Neural crest cell (in vitro differentiated cells): ENCODE measurements around the gene GDF15. TPM values are rescaled to one million over a fixed set of nuclear protein-coding genes. Genes with fewer than 3 reads are reported as not detected.
A peak's percentile ranks its signal among the peaks of the same experiment; 100 is the strongest.

Experiments used
- DNase-seq: peaks from one replicate; pipeline ENCODE4 v3.0.0; 2021; ENCODE audit warnings: low read depth, mixed read lengths, low spot score
- H3K27ac Mint-ChIP-seq: one replicate; pipeline ENCODE4 v1.8.0; 2021; ENCODE audit warnings: mild to moderate bottlenecking, mixed read lengths; ENCODE audit not compliant: unreplicated experiment
- H3K27me3 Mint-ChIP-seq: 2 replicates; pipeline ENCODE4 v1.8.0; 2021; ENCODE audit warnings: low read depth, mild to moderate bottlenecking, mixed read lengths
- H3K36me3 Mint-ChIP-seq: 2 replicates; pipeline ENCODE4 v1.8.0; 2021; ENCODE audit warnings: low read depth, mild to moderate bottlenecking, mixed read lengths
- H3K4me1 Mint-ChIP-seq: 2 replicates; pipeline ENCODE4 v1.8.0; 2021; ENCODE audit warnings: mixed read lengths
- H3K4me3 Mint-ChIP-seq: one replicate; pipeline ENCODE4 v1.8.0; 2021; ENCODE audit warnings: mild to moderate bottlenecking, mixed read lengths
- H3K9me3 Mint-ChIP-seq: 2 replicates; pipeline ENCODE4 v1.8.0; 2021; ENCODE audit warnings: mixed read lengths
- total RNA-seq: library from RNA; stranded (reverse); gene quantifications from 2 replicates; pipeline ENCODE4 v1.2.1, GENCODE V29; 2021
- TF ChIP-seq, protein P1 (sequence below): fragments of 200-600 bp; sonication (generic); conservative IDR thresholded peaks from 2 replicates; pipeline ENCODE4 v1.5.0; 2021; ENCODE audit warnings: antibody characterized with exemption, mild to moderate bottlenecking

GDF15 gene
- total RNA-seq, 1 donor from 2014 or later = 1.2 TPM

DNA sequence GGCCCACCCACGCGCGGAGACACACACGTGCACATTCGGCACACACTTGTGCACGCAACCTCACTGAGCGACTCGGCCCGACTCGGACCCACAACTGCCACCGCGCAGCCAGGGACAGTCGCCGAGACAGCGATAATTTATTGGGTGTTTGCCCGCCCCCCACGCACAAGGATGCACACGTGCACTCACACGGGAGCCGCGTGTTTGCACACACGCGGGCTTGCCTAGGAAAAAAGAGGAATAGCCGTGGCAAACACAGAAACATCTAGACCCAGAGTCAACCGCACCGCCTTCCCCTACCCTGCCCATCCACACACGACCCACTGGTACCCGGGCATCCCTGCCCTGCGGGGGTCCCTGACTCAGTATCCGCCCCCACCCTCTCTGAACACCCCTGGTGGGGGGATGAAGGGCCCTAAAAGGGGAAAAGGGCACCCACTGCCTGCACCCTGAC, 32.1 kb downstream of the GDF15 start:
- peak overlapping the region; percentile 35 for H3K27ac Mint-ChIP-seq
- TF ChIP-seq, protein P1, sequence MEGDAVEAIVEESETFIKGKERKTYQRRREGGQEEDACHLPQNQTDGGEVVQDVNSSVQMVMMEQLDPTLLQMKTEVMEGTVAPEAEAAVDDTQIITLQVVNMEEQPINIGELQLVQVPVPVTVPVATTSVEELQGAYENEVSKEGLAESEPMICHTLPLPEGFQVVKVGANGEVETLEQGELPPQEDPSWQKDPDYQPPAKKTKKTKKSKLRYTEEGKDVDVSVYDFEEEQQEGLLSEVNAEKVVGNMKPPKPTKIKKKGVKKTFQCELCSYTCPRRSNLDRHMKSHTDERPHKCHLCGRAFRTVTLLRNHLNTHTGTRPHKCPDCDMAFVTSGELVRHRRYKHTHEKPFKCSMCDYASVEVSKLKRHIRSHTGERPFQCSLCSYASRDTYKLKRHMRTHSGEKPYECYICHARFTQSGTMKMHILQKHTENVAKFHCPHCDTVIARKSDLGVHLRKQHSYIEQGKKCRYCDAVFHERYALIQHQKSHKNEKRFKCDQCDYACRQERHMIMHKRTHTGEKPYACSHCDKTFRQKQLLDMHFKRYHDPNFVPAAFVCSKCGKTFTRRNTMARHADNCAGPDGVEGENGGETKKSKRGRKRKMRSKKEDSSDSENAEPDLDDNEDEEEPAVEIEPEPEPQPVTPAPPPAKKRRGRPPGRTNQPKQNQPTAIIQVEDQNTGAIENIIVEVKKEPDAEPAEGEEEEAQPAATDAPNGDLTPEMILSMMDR = no peak
- H3K9me3 Mint-ChIP-seq = no peaks in the 10 kb centered on the region
- peaks cover 44% of the 10 kb centered on the region for H3K4me1 Mint-ChIP-seq
- no peak for DNase-seq
- no peaks in the 10 kb centered on the region for H3K36me3 Mint-ChIP-seq
- peaks cover 46% of the 10 kb centered on the region for H3K27me3 Mint-ChIP-seq
- peak overlapping the region; percentile 87 for H3K4me3 Mint-ChIP-seq

DNA sequence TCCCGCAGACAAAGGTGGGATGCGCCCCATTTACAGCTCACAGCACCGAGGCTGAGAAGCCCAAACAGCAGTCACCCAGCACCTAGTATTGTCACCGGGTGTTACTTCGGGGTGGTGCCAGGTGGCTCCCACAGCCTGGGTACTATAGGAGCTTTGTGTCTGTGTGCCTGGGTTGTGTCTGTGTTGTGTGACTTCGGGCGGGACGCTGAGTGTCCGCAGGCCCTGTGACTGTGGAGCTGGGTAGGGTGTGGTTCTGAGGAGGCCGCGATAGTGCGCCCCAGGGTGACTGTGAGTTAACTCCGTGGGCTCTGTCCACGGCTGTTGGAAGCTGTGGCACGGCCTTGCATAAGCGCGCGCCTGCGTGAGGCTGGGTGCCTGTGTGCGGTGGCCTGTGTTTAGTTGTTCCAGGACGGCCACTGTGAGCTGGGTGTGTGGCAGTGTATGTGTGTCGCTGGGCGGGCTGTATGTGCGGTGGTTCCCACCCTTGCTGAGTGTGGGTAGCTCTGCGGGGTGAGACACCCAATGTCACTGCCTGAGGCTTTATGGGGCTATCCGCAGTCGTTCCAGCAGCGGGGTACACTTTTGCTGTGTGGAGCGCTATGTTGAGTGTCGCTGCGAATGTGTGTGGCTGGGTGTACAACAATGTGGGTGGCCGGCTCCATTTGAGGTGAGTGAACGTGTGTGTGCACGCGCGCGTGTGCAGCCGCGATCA, 32.7 kb downstream of the GDF15 start:
- Mint-ChIP-seq H3K4me3 (peak overlapping the region; percentile 87), H3K27me3 (peaks cover 44% of the 10 kb centered on the region), H3K4me1 (peaks cover 46% of the 10 kb centered on the region), H3K27ac (no peak overlapping the region), H3K9me3 (no peaks in the 10 kb centered on the region), H3K36me3 (no peaks in the 10 kb centered on the region)
- TF ChIP-seq, protein P1 = no peak
- DNase-seq = no peak

DNA sequence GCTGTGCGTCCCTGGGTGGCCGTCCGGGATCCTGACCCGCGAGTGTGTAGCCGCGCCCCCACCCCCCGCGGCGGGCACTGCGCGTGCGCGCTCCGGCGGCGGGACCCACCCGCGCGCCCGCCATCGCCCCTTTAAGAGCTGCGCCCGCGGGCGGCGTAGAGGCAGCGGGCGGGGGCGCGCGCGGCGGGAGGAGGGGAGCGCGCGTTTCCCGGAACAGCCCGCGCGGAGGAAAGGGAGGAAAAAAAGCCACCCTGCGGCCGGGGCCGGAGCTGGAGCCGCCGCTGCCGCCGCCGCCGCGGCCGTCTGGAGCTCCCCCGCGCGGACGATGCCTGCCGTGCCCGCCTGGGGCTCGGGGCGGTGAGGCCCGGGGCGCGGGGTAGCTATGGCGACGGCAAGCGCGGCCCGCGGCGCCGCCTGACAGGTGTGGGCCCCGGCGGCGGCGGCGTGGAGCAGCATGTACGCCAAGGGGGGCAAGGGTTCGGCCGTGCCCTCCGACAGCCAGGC, 33.3 kb downstream of the GDF15 start, which contains the start of gene SSBP4:
Gene SSBP4, plus strand, starts transcription at position 204 of the 504 bp plus-strand sequence. Its CDS starts 251 bp downstream, at position 455.
- Mint-ChIP-seq H3K4me1 (peaks cover 49% of the 10 kb centered on the region), H3K27me3 (peaks cover 40% of the 10 kb centered on the region), H3K27ac (no peak within 1 kb of the TSS), H3K9me3 (no peaks in the 10 kb centered on the region), H3K4me3 (peak within 1 kb of the TSS; percentile 89), H3K36me3 (no peaks in the 10 kb centered on the region)
- TF ChIP-seq, protein P1 = peak; percentile 58
- peak; percentile 67 for DNase-seq

DNA sequence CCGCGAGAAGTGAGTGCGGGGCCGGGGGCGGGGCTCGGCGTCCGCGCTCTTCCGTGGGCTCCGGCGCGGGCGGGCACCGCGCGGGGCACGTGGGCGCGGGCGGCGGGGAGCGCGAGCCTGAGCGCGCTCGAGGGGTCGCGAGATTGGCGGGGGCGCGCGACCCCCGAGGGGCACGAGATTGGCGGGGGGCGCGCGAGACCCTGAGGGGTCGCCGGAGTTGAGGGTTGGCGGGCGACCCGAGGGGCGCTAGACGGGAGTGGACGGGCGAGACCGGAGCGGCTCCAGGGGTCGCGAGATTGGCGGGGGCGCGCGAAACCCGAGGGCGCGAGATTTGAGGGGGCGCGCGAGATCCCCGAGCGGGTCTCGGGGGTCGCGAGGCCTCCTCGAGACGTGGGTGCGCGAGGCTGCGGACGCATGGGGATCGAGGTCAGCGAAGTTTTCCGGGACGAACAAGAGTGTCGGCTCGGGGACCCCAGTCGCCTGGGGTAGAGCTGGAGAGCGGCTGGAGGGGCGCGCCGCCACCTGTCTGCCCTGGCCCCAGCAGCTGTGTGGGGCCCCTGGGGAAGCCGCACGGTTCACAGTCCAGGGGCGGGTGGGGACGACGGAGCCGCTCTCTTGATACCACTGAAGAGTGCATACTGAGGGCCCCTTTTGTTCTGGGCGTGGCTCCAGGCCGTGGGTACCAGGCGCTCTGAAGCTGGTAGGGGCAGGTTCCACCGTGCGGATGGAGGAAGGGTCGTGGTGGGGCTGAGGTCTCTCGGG, 33.9 kb downstream of the GDF15 start:
- H3K27me3 Mint-ChIP-seq = peaks cover 34% of the 10 kb centered on the region
- H3K9me3 Mint-ChIP-seq = no peaks in the 10 kb centered on the region
- H3K4me1 Mint-ChIP-seq = peaks cover 43% of the 10 kb centered on the region
- DNase-seq = no peak
- TF ChIP-seq, protein P1 = no peak
- H3K36me3 Mint-ChIP-seq = no peaks in the 10 kb centered on the region
- peak overlapping the region; percentile 89 for H3K4me3 Mint-ChIP-seq
- no peak overlapping the region for H3K27ac Mint-ChIP-seq

DNA sequence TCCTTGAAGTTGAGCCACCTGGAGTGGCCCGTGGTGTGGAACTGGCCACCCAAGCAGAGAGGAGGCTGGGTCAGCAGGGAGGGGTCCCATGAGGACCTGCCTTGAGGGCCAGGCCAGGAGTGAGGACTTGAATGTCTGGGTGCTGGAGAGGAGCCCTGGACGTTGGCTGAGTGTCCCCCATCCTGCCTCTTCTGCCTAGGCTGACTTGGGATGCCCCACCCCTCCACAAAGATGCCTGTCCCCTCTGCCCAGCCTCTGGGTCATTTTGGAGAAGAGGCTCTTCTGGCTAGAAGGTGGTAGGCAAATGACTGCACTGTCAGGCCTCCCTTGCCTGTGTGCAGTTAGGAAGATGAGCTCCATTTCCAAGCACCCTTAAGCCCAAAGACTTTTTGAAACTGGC, 35.0 kb downstream of the GDF15 start:
- TF ChIP-seq, protein P1 = no peak
- no peak for DNase-seq
- Mint-ChIP-seq H3K36me3 (no peaks in the 10 kb centered on the region), H3K27ac (no peak overlapping the region), H3K9me3 (no peaks in the 10 kb centered on the region), H3K27me3 (peaks cover 32% of the 10 kb centered on the region), H3K4me3 (peak overlapping the region; percentile 78), H3K4me1 (peaks cover 42% of the 10 kb centered on the region)
